Ovary (tissue), 9 donors: ENCODE data around the gene GTF3C1. TPM values are rescaled to one million over a fixed set of nuclear protein-coding genes. Genes with fewer than 3 reads are reported as not detected.
"Not testable (repeated sequence)": the region's sequence is repeated elsewhere in the genome, so short reads cannot be mapped to it uniquely, and the experiment has no call there.

ENCODE experiments used
- DNase-seq, 5 donors: peaks; one replicate each; pipeline ENCODE4 v3.0.0-alpha.2; 2019 to 2020
- H3K27ac ChIP-seq, 2 donors: fragments of 200-600 bp; one replicate each; pipeline versions ENCODE4 v1.5.1 to v1.8.0; 2019 to 2022
- H3K27me3 ChIP-seq: fragments of 200-600 bp; one replicate; pipeline ENCODE4 v1.8.0; 2022
- H3K36me3 ChIP-seq: fragments of 200-600 bp; sonication (generic); one replicate; pipeline ENCODE4 v1.5.1; 2019
- H3K4me1 ChIP-seq: one replicate; pipeline ENCODE4 v1.8.1; 2013; ENCODE audit warnings: mild to moderate bottlenecking, moderate library complexity; ENCODE audit not compliant: insufficient read depth
- H3K4me3 ChIP-seq: fragments of 200-600 bp; sonication (generic); one replicate; pipeline ENCODE4 v1.5.1; 2017
- H3K9me3 ChIP-seq, 2 donors: fragments of 200-600 bp in 1 of 2; sonication (generic) in 1 of 2; one replicate each; pipeline versions ENCODE4 v1.5.1 to v1.8.1; 2013 to 2019; ENCODE audit warnings: mild to moderate bottlenecking in 1 of 2, moderate library complexity in 1 of 2
- CTCF ChIP-seq, 3 donors: fragments of 450-650 bp in 2 of 3; fragments of 200-600 bp in 1 of 3; IDR thresholded peaks; one replicate each; pipeline versions ENCODE4 v1.5.1 to v1.8.0; 2016 to 2022; ENCODE audit warnings: antibody characterized with exemption in 3 of 3, mild to moderate bottlenecking in 1 of 3
- EP300 ChIP-seq: sonication (generic); formaldehyde crosslinking; IDR thresholded peaks from one replicate; pipeline ENCODE4 v1.6.1; 2017; ENCODE audit warnings: antibody characterized with exemption
- POLR2A ChIP-seq: fragments of 450-650 bp; IDR thresholded peaks from one replicate; pipeline ENCODE4 v1.6.1; 2017; ENCODE audit warnings: antibody characterized with exemption, mild to moderate bottlenecking, moderate library complexity
- WGBS, 3 donors: extraction: QIAGEN DNeasy Blood & Tissue Kit in 1 of 3; methylation state at CpG; one replicate each; pipeline versions ENCODE4 v1.1.5 to v1.1.7; 2013 to 2017; 5-methylcytosine and 5-hydroxymethylcytosine counted together
- intact Hi-C, 4 donors: fragments of 100-400 bp; cut with DNase I; formaldehyde crosslinking; loops; one replicate each; pipeline versions ENCODE4 v1.11.0 to v1.15.1; 2022 to 2023
- polyA plus RNA-seq, 2 donors: library from polyadenylated mRNA; stranded (reverse); fragments of 200-250 nt in 1 of 2; fragments of 350-450 nt in 1 of 2; fragmentation: Illumina TruSeq in 1 of 2; extraction: RNeasy Lipid Tissue Mini Kit (QIAGEN cat#74804) in 1 of 2; gene quantifications; one replicate each; pipeline ENCODE4 v1.2.3, GENCODE V29; 2013 to 2014
- total RNA-seq, 7 donors: library from RNA; depleted of rRNA in 2 of 7; stranded (reverse); fragments of >200 nt in 2 of 7; fragmentation: NEBNext Ultra II Directional in 3 of 7; extraction: Animal tissue kit (Norgen Biotek cat#: 25700) in 3 of 7; gene quantifications; one replicate each; pipeline versions ENCODE4 v1.1.0 to v1.2.4, GENCODE V29; 2016 to 2023
- donor health status: DM: no; HTN: no; CAD: no; lungs with moderate emphysema.
- donor health status: DM: no; HTN: no; CAD: no.
- donor health status: Bipolar disorder and iron deficiency.
- donor health status: DM: yes; HTN: yes; CAD: no.
- donor health status: DM: no; HTN: no; CAD: no.
- donor health status: DM: yes; HTN: yes; CAD: no.

Gene GTF3C1
- total and polyA plus RNA-seq, 9 donors = 33.9 to 71.7 (median 52.7) TPM

GRCh38 chr16:27571433-27572326, 22.0 kb upstream of the GTF3C1 start:
- Histone ChIP-seq H3K27ac (no peak overlapping the region), H3K9me3 (no peaks in the 10 kb centered on the region), H3K4me3 (no peak overlapping the region), H3K36me3 (no peaks in the 10 kb centered on the region), H3K4me1 (no peaks in the 10 kb centered on the region), H3K27me3 (no peaks in the 10 kb centered on the region)
- intact Hi-C loops = no loop called here
- 92 to 94% (median 92%) methylated on average over 8 of the region's 8 CpGs for WGBS, 3 donors
- DNase-seq = no peak
- TF ChIP-seq EP300 = no peak
- TF ChIP-seq POLR2A = no peak
- no peak for TF ChIP-seq CTCF (IDR thresholded peaks at IDR 0.05)

DNA sequence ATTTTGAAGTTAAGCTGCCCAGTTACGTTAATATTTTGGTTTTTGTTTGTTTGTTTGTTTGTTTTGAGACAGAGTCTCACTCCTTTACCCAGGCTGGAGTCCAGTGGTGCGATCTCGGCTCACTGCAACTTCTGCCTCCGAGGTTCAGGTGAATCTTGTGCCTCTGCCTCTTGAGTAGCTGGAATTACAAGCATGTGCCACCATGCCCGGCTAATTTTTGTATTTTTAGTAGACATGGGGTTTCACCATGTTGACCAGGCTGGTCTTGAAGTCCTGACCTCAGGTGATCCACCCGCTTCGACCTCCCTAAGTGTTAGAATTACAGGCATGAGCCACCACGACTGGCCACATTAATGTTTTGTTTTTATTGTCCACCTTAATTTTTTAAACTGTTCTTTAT, 21.3 kb upstream of the GTF3C1 start:
- DNase-seq, H3K36me3 ChIP-seq, H3K4me3 ChIP-seq, intact Hi-C loops, H3K4me1 ChIP-seq, H3K9me3 ChIP-seq, H3K27me3 ChIP-seq, H3K27ac ChIP-seq: not testable (repeated sequence)
- WGBS, 3 donors = 93 to 96% (median 95%) methylated on average over 8 of the region's 8 CpGs

DNA sequence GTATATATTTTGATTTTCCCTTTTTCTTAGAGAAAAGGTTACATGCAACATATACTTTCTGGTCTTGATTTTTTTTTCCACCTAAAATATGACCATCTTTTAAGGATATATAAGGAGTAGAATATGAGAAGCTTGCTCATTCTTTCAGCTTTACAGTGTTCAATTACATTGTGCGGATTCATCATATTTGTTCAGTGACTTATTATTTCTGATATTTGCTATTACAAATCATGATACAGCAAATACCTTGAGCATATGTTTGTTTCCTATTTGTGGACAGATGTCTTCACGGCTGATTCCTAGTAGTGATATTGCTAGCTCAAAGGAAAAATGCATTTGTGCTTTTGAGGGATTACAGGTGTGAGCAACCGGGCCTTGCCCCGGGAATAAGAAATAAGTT, 18.4 kb upstream of the GTF3C1 start:
- Histone ChIP-seq H3K27ac (no peak overlapping the region), H3K36me3 (no peaks in the 10 kb centered on the region), H3K4me3 (no peak overlapping the region), H3K9me3 (no peaks in the 10 kb centered on the region), H3K4me1 (no peaks in the 10 kb centered on the region), H3K27me3 (no peaks in the 10 kb centered on the region)
- WGBS, 3 donors = 91 to 94% (median 93%) methylated on average over 4 of the region's 4 CpGs
- intact Hi-C loops = no loop called here
- TF ChIP-seq CTCF (IDR thresholded peaks at IDR 0.05) = no peak
- no peak for TF ChIP-seq POLR2A
- no peak for TF ChIP-seq EP300
- no peak for DNase-seq

GRCh38 chr16:27566417-27566816, 16.7 kb upstream of the GTF3C1 start:
- Histone ChIP-seq H3K4me1 (no peaks in the 10 kb centered on the region), H3K4me3 (no peak overlapping the region), H3K9me3 (no peaks in the 10 kb centered on the region), H3K36me3 (no peaks in the 10 kb centered on the region), H3K27ac (no peak overlapping the region), H3K27me3 (no peaks in the 10 kb centered on the region)
- intact Hi-C loops = no loop called here
- 89 to 94% (median 89%) methylated on average over 6 of the region's 6 CpGs for WGBS, 3 donors
- DNase-seq = no peak
- TF ChIP-seq POLR2A = no peak
- no peak for TF ChIP-seq EP300
- no peak for TF ChIP-seq CTCF (IDR thresholded peaks at IDR 0.05)

DNA sequence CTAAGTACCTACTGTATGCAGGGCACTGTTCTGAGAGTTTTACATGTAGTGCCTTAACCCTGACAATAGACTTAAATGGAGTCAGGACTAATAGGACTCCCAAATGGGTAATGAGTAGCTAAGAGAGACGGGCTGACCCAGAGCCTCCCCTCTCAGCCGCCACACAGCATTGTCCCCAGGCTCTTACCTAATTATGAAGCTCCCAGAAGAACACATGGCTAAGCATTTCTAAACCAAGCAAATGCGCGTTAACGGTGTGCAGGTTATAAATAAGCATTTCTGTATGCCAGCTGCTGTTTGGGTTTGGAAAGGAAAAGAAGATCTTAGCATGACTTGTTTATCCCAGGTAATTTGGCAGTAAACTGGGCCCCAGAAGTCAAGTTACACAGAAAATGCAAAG, 14.5 kb upstream of the GTF3C1 start:
- DNase-seq = no peak
- H3K27ac ChIP-seq = no peak overlapping the region
- H3K36me3 ChIP-seq = no peaks in the 10 kb centered on the region
- WGBS, 3 donors = 80 to 89% (median 88%) methylated on average over 5 of the region's 5 CpGs
- no peaks in the 10 kb centered on the region for H3K4me1 ChIP-seq
- TF ChIP-seq CTCF (IDR thresholded peaks at IDR 0.05) (no peak), POLR2A (no peak), EP300 (no peak)
- H3K27me3 ChIP-seq = no peaks in the 10 kb centered on the region
- intact Hi-C loops = no loop called here
- no peak overlapping the region for H3K4me3 ChIP-seq
- no peaks in the 10 kb centered on the region for H3K9me3 ChIP-seq
